Stimulated activated CD4-positive, alpha-beta T cell treated with anti-CD3 and anti-CD28 coated beads, Interleukin-4, amount 100 ng/mL, for 1 hour (primary cell): Measurements from ENCODE around the gene SCN3A.

Experiments
- DNase-seq: peaks from one replicate; pipeline ENCODE4 v3.0.0-alpha.2; 2020

Gene SCN3A

GRCh38 chr2:165044505-165045303 is 159.1 kb downstream of the SCN3A start:
- no peak for DNase-seq
